Mammary microvascular endothelial cell (primary cell): ENCODE data around the gene EPB41L3. TPM values are rescaled to one million over a fixed set of nuclear protein-coding genes. Genes with fewer than 3 reads are reported as not detected.

Experiments
- total RNA-seq: library from RNA; depleted of rRNA; stranded (reverse); fragments of >200 nt; gene quantifications from 2 replicates; pipeline ENCODE4 v1.2.3, GENCODE V29; 2015

EPB41L3 gene
- total RNA-seq, result 57.3 and 63.3 TPM in 2 replicates

GRCh38 chr18:5543773-5544389, at the start of gene EPB41L3:
Gene EPB41L3, minus strand, starts transcription at chr18:5543997. Its CDS starts 54,814 bp downstream, at chr18:5489183.

Other genes with a start within 250 kb of the EPB41L3 start
- 6.5 and 10.1 TPM in 2 replicates for gene ZBTB14, start 248.3 kb downstream of the EPB41L3 start, total RNA-seq